Right lobe of liver (tissue), 6 donors: ENCODE results near the gene EXOC3L1. TPM values are rescaled to one million over a fixed set of nuclear protein-coding genes. Genes with fewer than 3 reads are reported as not detected.

Experiments
- ATAC-seq, 4 donors: fragments of 200-7000 bp; cut with Tn5 transposase; one replicate each; pipeline ENCODE4 v1.9.1; 2020; ENCODE audit warnings: mild to moderate bottlenecking in 4 of 4, moderate library complexity in 4 of 4
- DNase-seq, 3 donors: peaks; one replicate each; pipeline ENCODE4 v3.0.0-alpha.2; 2020
- H3K27ac ChIP-seq, 3 donors: fragments of 200-600 bp; one replicate each; pipeline ENCODE4 v1.8.0; 2022
- H3K27me3 ChIP-seq, 2 donors: fragments of 200-600 bp; one replicate each; pipeline ENCODE4 v1.8.0; 2022
- H3K36me3 ChIP-seq, 4 donors: fragments of 200-600 bp; sonication (generic) in 1 of 4; one replicate each; pipeline versions ENCODE4 v1.5.1 to v1.8.0; 2017 to 2022; ENCODE audit warnings: control low read depth in 1 of 4
- H3K4me1 ChIP-seq, 4 donors: fragments of 200-600 bp; sonication (generic) in 1 of 4; one replicate each; pipeline versions ENCODE4 v1.5.1 to v1.8.0; 2017 to 2022; ENCODE audit warnings: control low read depth in 1 of 4
- H3K4me3 ChIP-seq, 3 donors: fragments of 200-600 bp; one replicate each; pipeline ENCODE4 v1.8.0; 2022
- H3K9me3 ChIP-seq, 4 donors: fragments of 200-600 bp; sonication (generic) in 1 of 4; one replicate each; pipeline versions ENCODE4 v1.5.1 to v1.8.0; 2017 to 2022; ENCODE audit warnings: control low read depth in 1 of 4
- POLR2A ChIP-seq: fragments of 450-650 bp; IDR thresholded peaks from one replicate; pipeline ENCODE4 v1.6.1; 2017; ENCODE audit warnings: antibody characterized with exemption, mild to moderate bottlenecking
- WGBS: methylation state at CpG from one replicate; pipeline ENCODE4 v1.1.6; 2018; ENCODE audit warnings: low coverage, low lambda C conversion rate; ENCODE audit not compliant: insufficient coverage; ENCODE audit errors: missing lambda C conversion rate; 5-methylcytosine and 5-hydroxymethylcytosine counted together
- intact Hi-C, 2 donors: fragments of 100-400 bp; cut with DNase I; formaldehyde crosslinking; loops; one replicate each; pipeline versions ENCODE4 v1.11.2 to v1.14.1; 2022
- total RNA-seq, 6 experiments: library from RNA; depleted of rRNA in 2 of 6; stranded (reverse); fragments of >200 nt in 2 of 6; fragmentation: NEBNext Ultra II Directional in 3 of 6; extraction: Animal tissue kit (Norgen Biotek cat#: 25700) in 3 of 6; gene quantifications; one replicate each; pipeline versions ENCODE4 v1.1.0 to v1.2.4, GENCODE V29; 2016 to 2023
- TF ChIP-seq, protein P1 (sequence below), 4 donors: fragments of 200-600 bp in 3 of 4; fragments of 450-650 bp in 1 of 4; IDR thresholded peaks; one replicate each; pipeline versions ENCODE4 v1.5.1 to v1.8.0; 2016 to 2022; ENCODE audit warnings: antibody characterized with exemption in 4 of 4, mild to moderate bottlenecking in 2 of 4
- donor health status: DM: no; HTN: yes; CAD: no.
- donor health status: DM: no; HTN: no; CAD: no.
- donor health status: DM: no; HTN: no; CAD: no.
- donor health status: DM: no; HTN: yes; CAD: no.
- donor health status: DM: no; HTN: yes; CAD: no.

Gene EXOC3L1
- total RNA-seq, 6 experiments from 2014 or later = 1.8 to 4.3 (median 2.5) TPM

DNA sequence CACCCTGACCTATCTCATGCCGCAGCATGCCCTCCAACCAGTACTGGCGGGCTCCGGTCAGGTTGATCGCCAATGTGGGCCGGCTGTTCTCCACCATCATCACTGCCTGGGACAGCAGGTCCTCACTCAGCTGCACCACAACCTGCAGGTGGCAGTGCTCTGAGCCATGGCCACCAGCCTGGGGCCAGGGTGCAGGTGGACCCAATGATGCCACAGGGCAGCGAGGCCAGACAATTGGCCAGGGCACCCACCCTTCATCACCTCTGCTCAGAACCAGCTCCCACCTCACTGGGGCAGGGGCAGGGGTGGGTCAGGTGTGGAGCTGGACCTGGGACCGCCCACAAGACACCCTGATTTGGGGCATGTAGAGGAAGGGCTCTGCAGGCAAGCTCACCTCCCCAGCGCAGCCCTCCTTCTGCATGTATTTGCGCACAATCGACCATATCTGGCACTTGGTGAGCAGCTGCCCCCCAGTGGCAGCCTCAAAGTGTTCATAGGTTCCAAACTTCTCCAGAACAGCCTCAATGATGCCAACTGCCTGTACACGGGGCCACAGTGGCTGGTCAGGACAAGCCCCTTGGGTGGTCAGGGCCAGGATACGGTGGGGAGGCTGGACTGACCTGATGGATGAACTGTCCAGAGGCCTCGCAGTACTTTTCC is 10.4 kb downstream of the EXOC3L1 start:
- no peaks in the 10 kb centered on the region for H3K9me3 ChIP-seq
- ATAC-seq (no peak), DNase-seq (no peak)
- TF ChIP-seq POLR2A = no peak
- TF ChIP-seq, protein P1, sequence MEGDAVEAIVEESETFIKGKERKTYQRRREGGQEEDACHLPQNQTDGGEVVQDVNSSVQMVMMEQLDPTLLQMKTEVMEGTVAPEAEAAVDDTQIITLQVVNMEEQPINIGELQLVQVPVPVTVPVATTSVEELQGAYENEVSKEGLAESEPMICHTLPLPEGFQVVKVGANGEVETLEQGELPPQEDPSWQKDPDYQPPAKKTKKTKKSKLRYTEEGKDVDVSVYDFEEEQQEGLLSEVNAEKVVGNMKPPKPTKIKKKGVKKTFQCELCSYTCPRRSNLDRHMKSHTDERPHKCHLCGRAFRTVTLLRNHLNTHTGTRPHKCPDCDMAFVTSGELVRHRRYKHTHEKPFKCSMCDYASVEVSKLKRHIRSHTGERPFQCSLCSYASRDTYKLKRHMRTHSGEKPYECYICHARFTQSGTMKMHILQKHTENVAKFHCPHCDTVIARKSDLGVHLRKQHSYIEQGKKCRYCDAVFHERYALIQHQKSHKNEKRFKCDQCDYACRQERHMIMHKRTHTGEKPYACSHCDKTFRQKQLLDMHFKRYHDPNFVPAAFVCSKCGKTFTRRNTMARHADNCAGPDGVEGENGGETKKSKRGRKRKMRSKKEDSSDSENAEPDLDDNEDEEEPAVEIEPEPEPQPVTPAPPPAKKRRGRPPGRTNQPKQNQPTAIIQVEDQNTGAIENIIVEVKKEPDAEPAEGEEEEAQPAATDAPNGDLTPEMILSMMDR (IDR thresholded peaks at IDR 0.05) = peak in 2 of 4 donors; percentile 6 to 15
- H3K36me3 ChIP-seq = no peaks in the 10 kb centered on the region
- H3K4me1 ChIP-seq = peaks cover 0 to 23% (median 6%) of the 10 kb centered on the region in 4 donors
- H3K27me3 ChIP-seq = no peaks in the 10 kb centered on the region
- WGBS = no CpG with 5 or more reads among the region's 13 CpGs
- no peak overlapping the region for H3K27ac ChIP-seq
- intact Hi-C loops = no loop called here
- H3K4me3 ChIP-seq = no peak overlapping the region

DNA sequence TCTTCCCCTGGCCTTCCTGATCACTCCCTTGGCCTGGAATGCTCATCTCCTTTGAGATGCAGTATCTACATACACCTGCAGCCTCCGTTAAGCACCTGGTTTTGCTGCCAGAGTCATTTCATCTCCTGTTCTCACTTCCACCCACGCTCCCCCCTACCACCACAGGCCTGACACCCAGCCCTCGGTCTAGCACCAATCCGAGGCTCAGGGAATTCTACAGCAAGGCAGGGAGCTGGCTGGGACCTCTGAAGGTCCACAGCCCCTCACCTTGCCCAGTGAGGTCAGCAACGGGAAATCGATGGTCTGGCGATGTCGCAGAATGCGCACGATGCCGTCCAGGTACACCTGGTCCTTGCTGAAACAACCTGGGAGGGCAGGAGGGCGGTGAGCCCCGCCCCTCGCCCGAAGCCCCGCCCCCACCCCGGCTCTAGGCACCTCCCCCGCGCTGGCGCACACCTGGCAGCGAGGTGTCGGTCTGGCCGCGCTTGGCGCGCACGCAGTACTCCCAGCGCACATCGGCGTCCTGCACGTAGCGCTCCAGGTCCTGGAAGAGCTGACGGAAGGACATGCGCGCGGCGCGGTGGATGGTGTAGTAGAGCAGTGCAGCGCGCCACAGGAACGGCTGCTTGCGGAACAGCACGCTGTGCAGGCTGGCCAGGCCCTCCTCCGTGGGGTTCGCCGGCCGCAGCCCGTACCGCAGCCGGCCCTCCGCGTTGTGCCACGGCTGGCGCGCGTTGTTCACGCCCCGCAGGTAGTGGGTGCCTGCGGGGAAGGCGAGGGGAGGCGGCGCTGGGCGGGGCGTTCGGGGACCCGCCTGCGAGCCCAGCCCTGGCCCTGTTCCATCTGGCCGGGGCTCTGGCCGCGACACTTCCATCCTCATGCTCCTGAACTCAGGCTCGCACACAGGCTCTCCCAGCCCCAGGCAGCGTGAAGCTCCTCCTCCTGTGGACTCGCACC is 11.9 kb downstream of the EXOC3L1 start:
- Histone ChIP-seq H3K9me3 (no peaks in the 10 kb centered on the region), H3K4me1 (peaks cover 0 to 31% (median 10%) of the 10 kb centered on the region in 4 donors), H3K27ac (peak overlapping the region in 2 of 3 donors; percentile 15 to 69), H3K27me3 (no peaks in the 10 kb centered on the region), H3K4me3 (peak overlapping the region; percentile 40 to 51 (median 44)), H3K36me3 (no peaks in the 10 kb centered on the region)
- ATAC-seq (peak; percentile 58 to 69 (median 64)), DNase-seq (peak; percentile 86 to 90 (median 88))
- 35% methylated on average over 5 of the region's 73 CpGs for WGBS
- TF ChIP-seq, protein P1 (IDR thresholded peaks at IDR 0.05) = peak in 1 of 4 donors; percentile 11
- peak; percentile 43 for TF ChIP-seq POLR2A
- intact Hi-C loops = no loop called here

DNA sequence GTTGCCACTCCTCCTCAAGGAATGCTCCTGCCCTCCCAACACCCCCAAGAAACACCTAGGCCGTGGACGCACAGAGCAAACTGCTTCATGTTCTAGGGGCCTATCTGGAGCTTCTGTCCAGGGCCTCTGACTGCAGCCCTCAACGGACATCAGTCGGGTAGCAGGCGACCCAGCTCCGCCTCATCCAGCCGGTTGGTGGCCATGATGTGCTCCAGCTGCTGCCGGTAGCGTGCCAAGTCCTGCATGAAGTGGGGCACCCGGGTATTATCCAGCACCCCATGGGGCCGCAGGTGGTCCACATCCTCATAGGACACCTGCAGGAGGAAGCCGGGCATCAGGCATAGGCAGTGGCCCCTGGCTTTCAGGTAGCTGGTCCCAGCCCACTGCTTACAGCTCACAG is 13.3 kb downstream of the EXOC3L1 start:
- Histone ChIP-seq H3K9me3 (no peaks in the 10 kb centered on the region), H3K4me1 (peaks cover 0 to 32% (median 10%) of the 10 kb centered on the region in 4 donors), H3K4me3 (no peak overlapping the region), H3K27me3 (no peaks in the 10 kb centered on the region), H3K27ac (no peak overlapping the region), H3K36me3 (no peaks in the 10 kb centered on the region)
- 86% methylated on average over 1 of the region's 12 CpGs for WGBS
- ATAC-seq (no peak), DNase-seq (no peak)
- TF ChIP-seq, protein P1 (IDR thresholded peaks at IDR 0.05) = no peak
- no peak for TF ChIP-seq POLR2A
- intact Hi-C loops = no loop called here

DNA sequence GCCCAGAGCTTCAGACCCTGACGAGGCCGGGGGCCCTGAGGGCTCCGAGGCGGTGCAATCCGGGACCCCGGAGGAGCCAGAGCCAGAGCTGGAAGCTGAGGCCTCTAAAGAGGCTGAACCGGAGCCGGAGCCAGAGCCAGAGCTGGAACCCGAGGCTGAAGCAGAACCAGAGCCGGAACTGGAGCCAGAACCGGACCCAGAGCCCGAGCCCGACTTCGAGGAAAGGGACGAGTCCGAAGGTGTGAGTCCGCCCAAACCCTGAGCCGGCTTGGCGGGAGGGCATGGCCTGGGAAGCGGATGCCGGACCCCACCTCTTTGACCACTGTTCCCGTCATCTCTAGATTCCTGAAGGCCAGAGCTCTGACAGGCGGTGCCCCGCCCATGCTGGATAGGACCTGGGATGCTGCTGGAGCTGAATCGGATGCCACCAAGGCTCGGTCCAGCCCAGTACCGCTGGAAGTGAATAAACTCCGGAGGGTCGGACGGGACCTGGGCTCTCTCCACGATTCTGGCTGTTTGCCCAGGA is 15.2 kb downstream of the EXOC3L1 start:
- Histone ChIP-seq H3K27me3 (no peaks in the 10 kb centered on the region), H3K9me3 (no peaks in the 10 kb centered on the region), H3K4me1 (peaks cover 0 to 36% (median 10%) of the 10 kb centered on the region in 4 donors), H3K36me3 (no peaks in the 10 kb centered on the region), H3K27ac (peak overlapping the region; percentile 63 to 76 (median 71)), H3K4me3 (peak overlapping the region; percentile 46 to 48 (median 47))
- no peak for ATAC-seq
- TF ChIP-seq, protein P1 (IDR thresholded peaks at IDR 0.05) = no peak
- TF ChIP-seq POLR2A = no peak
- WGBS = 49% methylated on average over 5 of the region's 31 CpGs
- DNase-seq = no peak
- intact Hi-C loops = no loop called here
